Renal pelvis (tissue), 4 donors: ENCODE data around the gene RPS6KA2. TPM values are rescaled to one million over a fixed set of nuclear protein-coding genes. Genes with fewer than 3 reads are reported as not detected.

Source experiments
- DNase-seq: peaks from one replicate; pipeline ENCODE4 v3.0.0-alpha.2; 2013
- polyA plus RNA-seq, 3 donors: library from polyadenylated mRNA; unstranded; fragments of 120-200 nt; gene quantifications; one replicate each; pipeline ENCODE4 v1.2.1, GENCODE V29; 2013; ENCODE audit not compliant: insufficient read length in 3 of 3

RPS6KA2 gene
- polyA plus RNA-seq, 3 donors, result 27.8 to 29.6 (median 29.1) TPM

DNA sequence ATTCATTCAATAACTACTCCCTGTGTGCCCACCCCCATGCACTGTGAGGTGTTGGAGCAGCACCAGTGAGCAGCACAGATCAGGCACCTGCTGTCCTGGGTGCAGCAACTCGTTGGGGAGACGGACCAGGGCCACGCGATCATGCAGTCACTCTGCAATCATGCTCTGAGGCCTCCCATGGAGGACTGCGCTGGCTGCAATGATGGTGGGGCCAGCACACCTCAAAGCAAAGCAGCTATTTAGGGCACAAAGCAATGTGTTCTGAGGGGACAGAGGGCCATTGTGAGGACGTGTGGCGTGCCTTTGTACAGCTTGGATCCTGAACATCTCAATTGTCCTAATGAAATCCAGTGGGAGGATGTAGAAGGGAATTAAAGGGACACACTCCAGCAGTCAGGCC, 203.3 kb downstream of the RPS6KA2 start:
- DNase-seq, result no peak

DNA sequence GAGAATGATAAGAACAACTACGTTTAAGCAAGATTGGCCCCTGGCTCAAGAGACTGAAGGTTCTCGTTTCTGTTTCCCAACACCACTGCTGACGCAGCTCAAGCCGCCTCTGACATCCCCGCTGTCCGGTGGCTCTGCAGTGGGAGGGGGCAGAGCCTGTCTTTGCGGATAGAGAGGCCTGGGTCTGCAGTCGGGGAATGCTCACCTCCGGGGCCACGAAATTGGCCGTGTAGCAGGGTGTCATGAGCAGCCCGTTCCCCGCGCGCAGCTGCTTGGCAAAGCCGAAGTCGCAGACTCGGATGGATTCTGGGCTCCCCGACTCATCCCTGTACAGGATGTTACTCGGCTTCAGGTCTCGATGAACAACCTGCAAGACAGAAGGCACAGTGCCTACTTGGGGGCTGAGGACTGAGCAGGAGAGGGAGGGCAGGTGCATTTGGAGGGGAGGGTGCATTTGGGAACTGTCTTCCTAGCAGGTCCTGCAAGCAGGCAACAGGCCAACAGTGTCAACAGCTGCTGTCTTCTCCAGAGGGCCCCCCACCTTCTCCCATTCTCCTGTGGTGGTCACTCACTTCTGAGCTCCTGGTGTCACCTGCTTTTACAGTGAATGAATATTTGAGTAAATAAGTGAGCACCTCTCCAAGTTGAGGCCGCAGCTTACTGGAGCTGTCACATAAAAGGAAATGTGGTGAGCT, 203.9 kb downstream of the RPS6KA2 start:
- DNase-seq, result no peak

DNA sequence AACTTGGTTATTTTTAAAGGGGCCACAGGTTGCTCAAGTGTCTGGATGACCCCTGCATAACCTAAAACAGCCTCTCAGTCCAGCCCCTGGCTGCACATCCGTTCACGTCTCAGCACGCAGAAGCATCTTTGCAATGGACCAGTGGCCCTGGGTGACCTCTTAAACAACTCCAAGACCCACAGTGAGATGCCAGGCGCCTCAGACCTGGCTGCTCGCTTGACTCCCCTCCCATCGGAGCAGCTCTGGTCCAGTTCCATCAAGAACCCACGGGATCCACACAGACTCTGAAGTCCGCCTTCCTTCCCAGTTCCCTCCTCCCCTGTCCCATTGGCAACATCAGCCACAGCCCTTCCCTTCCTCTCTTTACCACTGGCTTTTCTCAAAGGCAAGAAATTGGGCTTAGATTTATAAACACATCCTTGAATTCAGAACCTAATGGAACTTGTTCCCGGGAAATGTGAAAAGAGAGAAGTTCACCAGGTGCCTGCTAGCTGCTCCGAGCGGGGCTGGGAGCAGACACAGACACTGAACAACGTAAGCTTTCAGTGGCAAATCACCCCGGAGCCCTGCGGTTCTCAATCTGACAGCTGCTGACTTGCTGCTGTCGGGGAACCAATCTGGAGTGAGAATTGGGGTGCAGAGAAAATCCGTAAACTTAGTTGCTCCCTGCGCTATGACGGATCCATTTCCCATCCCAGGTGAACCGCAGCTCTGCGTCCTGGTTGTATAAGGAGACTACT, 204.7 kb downstream of the RPS6KA2 start:
- DNase-seq, result no peak

DNA sequence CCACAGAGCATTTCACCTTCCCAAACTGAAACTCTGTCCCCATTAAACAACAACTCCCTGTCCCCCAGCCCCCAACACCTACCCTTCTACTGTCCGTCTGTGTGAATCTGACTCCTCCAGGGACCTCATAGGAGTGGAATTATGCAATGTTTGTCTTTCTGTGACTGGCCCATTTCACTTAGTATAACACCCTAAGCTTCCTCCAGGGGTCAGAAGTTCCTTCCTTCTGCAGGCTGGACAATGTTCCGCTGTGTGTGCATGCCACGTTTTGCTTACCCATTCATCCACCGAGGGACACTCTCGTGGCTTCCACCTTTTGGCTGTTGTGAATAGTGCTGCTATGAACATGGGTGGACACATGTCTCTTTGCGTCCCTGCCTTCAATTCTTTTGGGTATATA, 206.7 kb downstream of the RPS6KA2 start:
- DNase-seq, result no peak

DNA sequence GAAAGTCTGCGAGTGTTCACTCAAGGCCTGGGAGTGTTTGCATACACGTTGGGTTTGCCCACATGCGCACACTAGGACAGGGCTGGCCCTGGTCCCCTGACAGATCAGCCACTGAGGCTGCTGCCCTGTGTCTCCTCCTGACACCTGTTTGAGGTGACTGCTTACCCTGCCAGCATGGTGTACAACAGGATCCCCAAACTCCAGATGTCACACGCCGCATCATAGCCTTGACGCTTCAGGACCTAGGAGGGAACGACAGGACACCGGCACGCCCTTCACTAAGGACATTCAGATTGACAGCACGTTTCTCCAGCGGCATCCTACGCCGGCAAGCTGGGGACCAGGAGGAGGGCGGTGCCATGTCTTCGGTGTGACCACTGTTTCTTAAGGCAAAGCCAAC, 207.3 kb downstream of the RPS6KA2 start:
- DNase-seq, result no peak

- DNase-seq, result no peak
These were observed 207.8 kb downstream of the RPS6KA2 start for GRCh38 chr6:166419286-166419685.

DNA sequence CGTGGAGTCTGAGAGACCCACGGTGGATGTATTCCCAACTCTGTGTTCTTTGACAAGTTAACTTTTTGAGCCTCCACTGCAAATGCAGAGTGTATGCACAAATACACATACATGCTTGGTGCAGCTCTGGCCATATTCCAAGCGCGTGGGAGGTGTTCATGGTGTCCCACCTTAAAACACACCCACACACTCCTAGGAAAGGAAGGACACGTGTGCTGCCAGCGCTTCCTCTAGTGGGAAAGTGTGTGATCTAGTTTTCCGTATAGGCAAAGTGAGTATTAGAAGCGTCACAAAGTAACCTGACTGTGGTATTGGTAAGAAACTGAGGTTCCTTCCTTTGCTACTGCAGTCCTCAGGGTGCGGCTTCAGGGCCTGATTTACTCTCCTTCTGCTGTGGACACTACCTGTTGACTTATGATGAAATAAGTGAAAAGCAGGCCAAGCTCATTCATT, 208.3 kb downstream of the RPS6KA2 start:
- no peak for DNase-seq

- no peak for DNase-seq
These were observed 209.8 kb downstream of the RPS6KA2 start for GRCh38 chr6:166417285-166417691.

DNA sequence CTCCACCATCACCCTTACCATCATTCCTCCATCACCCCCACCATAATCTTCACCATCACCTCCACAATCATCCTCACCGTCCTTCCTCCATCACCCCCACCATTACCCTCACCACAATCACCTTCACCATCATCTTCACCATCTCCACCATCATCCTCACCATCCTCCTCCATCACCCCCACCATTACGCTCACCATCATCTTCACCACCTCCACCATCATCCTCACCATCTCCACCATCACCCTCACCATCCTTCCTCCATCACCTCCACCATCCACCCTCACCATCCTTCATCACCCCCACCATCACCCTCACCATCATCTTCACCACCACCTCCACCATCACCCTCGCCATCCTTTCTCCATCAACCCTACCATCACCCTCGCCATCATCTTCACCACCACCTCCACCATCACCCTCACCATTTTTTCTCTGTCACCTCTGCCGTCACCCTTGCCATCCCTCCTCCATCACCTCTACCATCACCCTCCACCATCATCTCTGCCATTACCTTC, 211.2 kb downstream of the RPS6KA2 start:
- DNase-seq, result no peak

DNA sequence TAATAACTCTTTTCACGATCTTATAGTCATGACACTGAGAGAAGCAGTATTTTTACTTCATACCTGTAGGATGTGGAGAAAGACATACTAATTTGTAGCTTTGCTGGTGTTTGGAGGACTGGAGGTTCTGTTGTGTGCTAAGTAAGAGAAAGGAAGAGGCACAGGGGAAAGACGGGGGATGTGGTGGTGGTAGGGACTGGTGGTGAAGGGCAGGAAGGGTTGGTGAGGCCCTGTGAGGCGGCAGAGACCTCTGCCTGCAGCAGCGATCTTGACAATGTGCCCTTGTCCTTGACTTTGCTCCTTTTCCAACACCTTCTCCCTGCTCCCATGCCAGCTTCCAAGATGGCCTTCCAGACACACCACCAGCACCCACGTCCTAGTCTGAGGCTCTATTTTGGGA, 211.7 kb downstream of the RPS6KA2 start:
- no peak for DNase-seq

- DNase-seq, result no peak
These were observed 213.5 kb downstream of the RPS6KA2 start for GRCh38 chr6:166413491-166413951.

DNA sequence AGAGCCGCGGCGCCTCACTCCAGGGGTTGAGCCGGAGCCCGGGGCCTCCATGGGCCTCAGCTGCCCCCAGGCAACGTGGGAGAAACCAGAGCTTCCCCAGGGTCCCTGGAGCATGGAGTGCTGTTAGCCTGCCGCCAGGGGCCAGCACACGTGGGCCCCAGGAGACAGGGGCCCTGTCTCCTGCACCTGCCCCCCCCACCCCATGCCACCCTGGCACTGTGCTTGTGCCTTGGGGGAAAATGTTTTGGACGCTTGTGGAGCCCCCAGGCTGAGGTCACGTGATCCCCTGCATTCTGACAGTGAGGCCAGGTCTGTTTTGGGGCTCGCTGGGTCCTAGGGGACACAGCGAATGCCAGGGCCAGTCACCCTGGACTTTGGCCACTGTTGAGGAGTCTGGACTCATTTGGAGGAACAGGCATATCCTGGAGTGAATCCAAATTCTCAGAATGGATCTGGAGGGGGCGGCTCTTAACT, 214.1 kb downstream of the RPS6KA2 start:
- no peak for DNase-seq

- no peak for DNase-seq
These were observed 214.7 kb downstream of the RPS6KA2 start for GRCh38 chr6:166412156-166412910.

DNA sequence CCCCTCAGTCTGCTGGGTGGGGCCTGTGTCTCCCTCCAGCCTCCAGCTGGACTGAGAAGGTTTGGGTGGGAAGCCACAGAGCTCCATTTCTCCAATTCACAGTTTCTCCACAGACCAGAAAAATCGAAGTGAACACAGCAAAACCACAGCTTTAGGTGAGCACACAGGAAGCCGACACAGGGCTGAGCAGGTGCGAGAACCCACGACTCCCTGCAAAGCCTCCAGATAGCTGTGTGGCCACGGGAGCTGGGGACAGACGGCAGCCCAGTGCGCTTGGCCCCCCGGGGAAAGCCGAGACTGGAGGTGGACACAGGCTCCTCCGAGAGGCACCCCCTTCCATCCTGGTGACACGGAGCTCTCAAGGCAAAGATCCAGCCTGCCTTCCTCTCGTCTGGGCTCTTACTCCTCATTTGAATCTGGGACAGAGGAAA, 215.3 kb downstream of the RPS6KA2 start:
- no peak for DNase-seq

- no peak for DNase-seq
These were observed 215.8 kb downstream of the RPS6KA2 start for GRCh38 chr6:166411271-166411670.

DNA sequence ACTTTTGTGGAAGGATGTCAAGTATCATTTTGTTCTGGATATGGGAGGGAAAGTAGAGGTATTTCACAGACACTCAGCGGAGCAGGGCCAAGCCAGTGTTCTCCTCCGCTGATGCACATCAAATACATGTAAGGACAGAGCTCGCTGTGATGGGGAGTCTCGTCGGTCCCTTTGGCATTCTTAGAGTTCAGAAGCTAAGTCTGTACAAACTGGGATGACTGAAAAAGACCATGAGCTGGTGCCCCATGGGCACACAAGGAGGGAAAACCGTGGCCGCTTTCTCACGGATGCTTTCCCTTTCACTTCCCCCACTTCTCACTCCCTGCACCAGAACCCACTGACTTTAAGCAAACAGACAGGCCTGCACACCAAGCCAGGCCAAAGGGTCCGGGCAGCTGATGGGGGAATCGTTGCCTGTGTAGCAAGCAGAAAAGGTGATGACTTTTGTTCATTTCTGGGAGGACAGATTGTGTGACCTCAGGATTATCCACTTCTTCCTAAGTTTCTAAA, 216.6 kb downstream of the RPS6KA2 start:
- DNase-seq, result no peak

DNA sequence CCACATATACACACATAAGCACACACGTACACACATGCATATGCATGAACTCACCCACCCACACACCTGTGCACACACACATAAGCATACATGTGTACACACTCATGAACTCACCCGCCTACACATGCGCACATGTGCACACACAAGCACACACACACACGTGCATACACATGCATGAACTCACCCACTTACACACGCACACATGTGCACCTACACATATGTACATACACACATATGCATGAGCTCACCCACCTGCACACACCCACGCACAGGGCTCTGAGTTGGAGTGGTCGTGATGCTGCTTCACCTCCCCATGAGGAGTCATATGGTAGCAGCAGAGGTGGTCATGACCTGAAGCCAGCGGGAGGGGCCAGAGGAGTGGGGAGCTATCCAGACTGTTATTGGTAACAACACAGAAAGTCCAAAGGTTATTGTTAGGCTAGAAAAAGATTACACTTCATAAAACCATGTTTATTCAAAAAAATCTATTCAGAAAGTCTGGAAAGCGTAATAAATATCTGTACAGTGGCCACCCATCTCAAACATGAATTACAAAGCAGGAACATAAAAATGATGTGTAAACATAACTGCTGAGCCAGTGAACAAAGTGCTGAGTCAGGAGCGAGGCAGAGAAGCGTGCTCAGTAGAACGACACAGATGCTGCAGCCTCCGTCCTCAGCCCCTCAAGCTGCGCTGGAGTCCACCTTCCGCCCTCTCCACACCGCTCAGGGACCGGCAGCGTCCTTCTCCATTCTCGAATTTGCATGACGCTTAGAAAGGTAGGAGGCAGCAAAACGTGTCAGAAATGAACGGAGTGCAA, 217.9 kb downstream of the RPS6KA2 start:
- DNase-seq, result no peak

DNA sequence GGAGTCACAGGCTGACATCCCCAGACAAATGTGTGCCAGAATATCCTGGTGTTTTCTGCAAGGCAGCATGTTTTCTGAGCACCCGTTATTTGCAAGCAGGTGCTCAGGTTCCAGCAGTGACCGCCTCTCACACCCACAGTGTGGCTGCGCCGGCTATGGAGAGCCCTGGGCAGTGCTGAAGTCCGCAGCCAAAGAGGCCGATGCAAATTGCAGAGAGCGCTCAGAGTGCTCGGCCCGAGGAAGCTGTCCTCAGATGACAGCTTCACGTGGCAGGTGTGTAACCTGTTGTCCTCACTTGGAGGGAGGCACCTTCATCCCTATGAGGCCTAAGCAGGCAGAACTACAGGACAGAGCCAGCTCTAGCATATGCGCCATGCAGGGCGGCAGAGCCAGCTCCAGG, 220.9 kb downstream of the RPS6KA2 start:
- no peak for DNase-seq

DNA sequence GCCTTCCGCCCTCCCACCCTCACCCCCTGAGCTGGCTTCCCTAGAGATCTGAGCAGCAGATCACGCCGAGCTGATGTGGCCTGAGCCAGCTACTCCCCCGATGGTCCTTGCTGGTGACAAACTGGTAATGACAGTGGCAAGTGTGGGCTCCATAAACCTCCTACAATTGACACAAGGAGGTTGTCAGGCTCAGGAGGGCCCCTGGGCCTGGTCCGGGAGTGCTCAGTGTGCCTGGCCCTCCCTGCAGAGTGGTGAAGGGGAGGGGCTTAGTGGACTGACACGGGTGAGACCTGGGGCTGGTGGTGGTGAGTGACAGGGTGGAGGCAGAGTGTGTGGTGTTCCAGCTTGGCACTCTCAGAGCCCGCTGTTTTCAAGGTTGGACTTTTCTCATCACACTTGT, 221.7 kb downstream of the RPS6KA2 start:
- DNase-seq, result no peak

GRCh38 chr6:166402582-166403277, 224.3 kb downstream of the RPS6KA2 start:
- DNase-seq, result no peak
